GM23248 (cell line): ENCODE data around the gene KCNQ2. TPM values are rescaled to one million over a fixed set of nuclear protein-coding genes. Genes with fewer than 3 reads are reported as not detected.

Experiments used
- DNase-seq: peaks from one replicate; pipeline ENCODE4 v3.0.0-alpha.2; 2015
- H2AFZ ChIP-seq: fragments of 200-600 bp; sonication (generic); 2 replicates; pipeline ENCODE4 v1.6.1; 2016; ENCODE audit warnings: antibody characterized with exemption
- H3F3A ChIP-seq: fragments of 200-600 bp; sonication (generic); 2 replicates; pipeline ENCODE4 v1.6.1; 2016; ENCODE audit warnings: mild to moderate bottlenecking, antibody characterized with exemption, mixed run types; ENCODE audit not compliant: insufficient read depth
- H3K27ac ChIP-seq: fragments of 200-600 bp; sonication (generic); 2 replicates; pipeline ENCODE4 v1.5.1; 2016; ENCODE audit warnings: mild to moderate bottlenecking
- H3K27me3 ChIP-seq: fragments of 200-600 bp; sonication (generic); replicated peaks from 2 replicates; pipeline ENCODE4 v1.6.1; 2016; ENCODE audit warnings: mild to moderate bottlenecking; ENCODE audit not compliant: insufficient read depth
- H3K36me3 ChIP-seq: fragments of 200-600 bp; sonication (generic); 2 replicates; pipeline ENCODE4 v1.6.1; 2016; ENCODE audit warnings: low read depth, mild to moderate bottlenecking
- H3K4me1 ChIP-seq: fragments of 200-600 bp; sonication (generic); 2 replicates; pipeline ENCODE4 v1.6.1; 2016; ENCODE audit warnings: mild to moderate bottlenecking; ENCODE audit not compliant: insufficient read depth
- H3K4me2 ChIP-seq: fragments of 200-600 bp; sonication (generic); one replicate; pipeline ENCODE4 v1.6.1; 2016; ENCODE audit warnings: mild to moderate bottlenecking; ENCODE audit not compliant: unreplicated experiment
- H3K4me3 ChIP-seq: fragments of 200-600 bp; sonication (generic); 2 replicates; pipeline ENCODE4 v1.5.1; 2016; ENCODE audit warnings: mild to moderate bottlenecking
- H3K79me2 ChIP-seq: fragments of 200-600 bp; sonication (generic); 2 replicates; pipeline ENCODE4 v1.6.1; 2016; ENCODE audit warnings: mild to moderate bottlenecking; ENCODE audit not compliant: insufficient read depth
- H3K9ac ChIP-seq: fragments of 200-600 bp; sonication (generic); 2 replicates; pipeline ENCODE4 v1.6.1; 2016; ENCODE audit warnings: mild to moderate bottlenecking
- H3K9me2 ChIP-seq: fragments of 200-600 bp; sonication (generic); 2 replicates; pipeline ENCODE4 v1.6.1; 2016; ENCODE audit warnings: mixed run types, mild to moderate bottlenecking, moderate library complexity; ENCODE audit not compliant: insufficient read depth
- H3K9me3 ChIP-seq: fragments of 200-600 bp; sonication (generic); one replicate; pipeline ENCODE4 v1.6.1; 2017; ENCODE audit warnings: low read depth
- H4K20me1 ChIP-seq: fragments of 200-600 bp; sonication (generic); 2 replicates; pipeline ENCODE4 v1.6.0; 2016; ENCODE audit not compliant: insufficient read depth
- EZH2 ChIP-seq: fragments of 200-600 bp; sonication (generic); IDR thresholded peaks from 2 replicates; pipeline ENCODE4 v1.6.1; 2018; ENCODE audit warnings: antibody characterized with exemption, mild to moderate bottlenecking; ENCODE audit not compliant: insufficient read depth, poor library complexity, severe bottlenecking
- EZH2phosphoT487 ChIP-seq: fragments of 200-600 bp; sonication (generic); IDR thresholded peaks from 2 replicates; pipeline ENCODE4 v1.6.1; 2018; ENCODE audit warnings: antibody characterized with exemption, moderate library complexity, mild to moderate bottlenecking, low read depth; ENCODE audit not compliant: insufficient read depth
- WGBS, 2 experiments: methylation state at CpG; one replicate each; pipeline ENCODE4 v1.1.6; 2015 to 2017; ENCODE audit warnings: low lambda C conversion rate in 2 of 2, low coverage in 1 of 2; ENCODE audit errors: missing lambda C conversion rate in 2 of 2; 5-methylcytosine and 5-hydroxymethylcytosine counted together
- in situ Hi-C: fragments of 300-500 bp; cut with MboI; formaldehyde crosslinking; loops from 2 replicates; pipeline ENCODE4 v1.15.0; 2020
- polyA plus RNA-seq: library from polyadenylated mRNA; unstranded; fragments of >200 nt; fragmentation: Nextera tagmentation; extraction: Ambion mirVana; gene quantifications from 2 replicates; pipeline ENCODE4 v1.2.1, GENCODE V29; 2016
- total RNA-seq: library from RNA; depleted of rRNA; stranded (reverse); fragments of >200 nt; shearing (Covaris generic); gene quantifications from 2 replicates; pipeline ENCODE4 v1.2.3, GENCODE V29; 2014

The KCNQ2 gene
- total and polyA plus RNA-seq, 2 experiments from 2014 or later, result 0.38 TPM; not detected in 1

GRCh38 chr20:63393566-63393965, 78.9 kb downstream of the KCNQ2 start:
- TF ChIP-seq EZH2phosphoT487, result no peak
- no peak for TF ChIP-seq EZH2
- Histone ChIP-seq H3K4me3 (no peak overlapping the region), H3K36me3 (no peaks in the 10 kb centered on the region), H3K9me2 (no peaks in the 10 kb centered on the region), H2AFZ (no peak overlapping the region), H3K4me2 (no peak overlapping the region), H3K9ac (no peak overlapping the region), H3K27me3 (peaks cover 28% of the 10 kb centered on the region; the same call in 1 of the 2 replicates), H4K20me1 (no peaks in the 10 kb centered on the region), H3K79me2 (no peaks in the 10 kb centered on the region), H3K4me1 (no peaks in the 10 kb centered on the region), H3F3A (no peaks in the 10 kb centered on the region), H3K27ac (no peak overlapping the region), H3K9me3 (no peaks in the 10 kb centered on the region)
- no peak for DNase-seq
- 64 to 65% methylated on average over 17 of the region's 17 CpGs for WGBS, 2 experiments
- in situ Hi-C loops, result no loop called here

GRCh38 chr20:63392465-63393365, 79.7 kb downstream of the KCNQ2 start:
- H4K20me1 ChIP-seq, result no peaks in the 10 kb centered on the region
- H3K4me2 ChIP-seq, result no peak overlapping the region
- H3K27ac ChIP-seq, result no peak overlapping the region
- H2AFZ ChIP-seq, result no peak overlapping the region
- no peaks in the 10 kb centered on the region for H3K79me2 ChIP-seq
- no peak overlapping the region for H3K9ac ChIP-seq
- H3K9me3 ChIP-seq, result no peaks in the 10 kb centered on the region
- DNase-seq, result no peak
- H3K4me3 ChIP-seq, result no peak overlapping the region
- H3F3A ChIP-seq, result no peaks in the 10 kb centered on the region
- TF ChIP-seq EZH2 (no peak), EZH2phosphoT487 (no peak)
- H3K9me2 ChIP-seq, result no peaks in the 10 kb centered on the region
- H3K36me3 ChIP-seq, result no peaks in the 10 kb centered on the region
- WGBS, 2 experiments, result 59 to 70% methylated on average over 15 to 17 of the region's 17 CpGs
- in situ Hi-C loops, result no loop called here
- no peaks in the 10 kb centered on the region for H3K4me1 ChIP-seq
- H3K27me3 ChIP-seq, result peaks cover 25% of the 10 kb centered on the region; the same call in 1 of the 2 replicates

- H3K4me3 ChIP-seq, result no peak overlapping the region
- no peaks in the 10 kb centered on the region for H3K36me3 ChIP-seq
- 0 out of 2 replicates have a peak, but pooled peaks cover 14% of the 10 kb centered on the region for H3K27me3 ChIP-seq
- in situ Hi-C loops, result no loop called here
- TF ChIP-seq EZH2phosphoT487, result no peak
- TF ChIP-seq EZH2, result no peak
- H3F3A ChIP-seq, result no peaks in the 10 kb centered on the region
- H3K9me2 ChIP-seq, result no peaks in the 10 kb centered on the region
- no peak for DNase-seq
- peaks cover 5% of the 10 kb centered on the region for H3K9me3 ChIP-seq
- H3K27ac ChIP-seq, result no peak overlapping the region
- H4K20me1 ChIP-seq, result no peaks in the 10 kb centered on the region
- H3K4me2 ChIP-seq, result no peak overlapping the region
- H3K9ac ChIP-seq, result no peak overlapping the region
- no peak overlapping the region for H2AFZ ChIP-seq
- no peaks in the 10 kb centered on the region for H3K4me1 ChIP-seq
- WGBS, 2 experiments, result 70 to 82% methylated on average over 18 of the region's 18 CpGs
- H3K79me2 ChIP-seq, result no peaks in the 10 kb centered on the region
Measured at GRCh38 chr20:63387917-63388316, 84.5 kb downstream of the KCNQ2 start.

- in situ Hi-C loops, result no loop called here
- no peaks in the 10 kb centered on the region for H3K79me2 ChIP-seq
- no peak overlapping the region for H2AFZ ChIP-seq
- TF ChIP-seq EZH2phosphoT487, result no peak
- no peak for TF ChIP-seq EZH2
- no peak for DNase-seq
- H3K27me3 ChIP-seq, result 0 out of 2 replicates have a peak, but pooled peaks cover 14% of the 10 kb centered on the region
- H4K20me1 ChIP-seq, result no peaks in the 10 kb centered on the region
- no peak overlapping the region for H3K27ac ChIP-seq
- peaks cover 5% of the 10 kb centered on the region for H3K9me3 ChIP-seq
- H3K9ac ChIP-seq, result no peak overlapping the region
- H3K36me3 ChIP-seq, result no peaks in the 10 kb centered on the region
- H3K4me3 ChIP-seq, result no peak overlapping the region
- H3F3A ChIP-seq, result no peaks in the 10 kb centered on the region
- 70 to 77% methylated on average over 12 to 13 of the region's 13 CpGs for WGBS, 2 experiments
- H3K4me2 ChIP-seq, result no peak overlapping the region
- no peaks in the 10 kb centered on the region for H3K4me1 ChIP-seq
- no peaks in the 10 kb centered on the region for H3K9me2 ChIP-seq
Measured at GRCh38 chr20:63387393-63387792, 85.1 kb downstream of the KCNQ2 start.
